RWPE1 (cell line): ENCODE results near the gene SLC30A9.

Source experiments
- CTCF ChIA-PET: fragments of 350-600 bp; sonication (Branson Sonifier 250); formaldehyde crosslinking; extraction: SDS; loops from one replicate; lab custom pipeline; 2021; lab: Yijun Ruan, JAX
- POLR2A ChIA-PET: fragments of 400-600 bp; formaldehyde crosslinking; extraction: SDS; loops from one replicate; lab custom pipeline; 2020; ENCODE audit warnings: antibody characterized with exemption; ENCODE audit not compliant: low non-redundant PET; lab: Yijun Ruan, JAX
- DNase-seq: peaks from one replicate; pipeline ENCODE4 v3.0.0; 2012; ENCODE audit warnings: low spot score
- H3K27ac ChIP-seq: fragments of 450-650 bp; 2 replicates; pipeline ENCODE4 v1.5.1; 2017
- CTCF ChIP-seq: fragments of 450-650 bp; conservative IDR thresholded peaks from 2 replicates; pipeline ENCODE4 v1.5.1; 2017; ENCODE audit warnings: low read depth, mild to moderate bottlenecking

Gene SLC30A9

GRCh38 chr4:42074294-42074693 is 84.0 kb downstream of the SLC30A9 start:
- CTCF ChIA-PET, result no interaction called here
- no peak for TF ChIP-seq CTCF
- POLR2A ChIA-PET, result no interaction called here
- no peak for DNase-seq
- H3K27ac ChIP-seq, result no peak overlapping the region

GRCh38 chr4:42078184-42078801 is 88.0 kb downstream of the SLC30A9 start:
- CTCF ChIA-PET, result interaction anchor here (0.7 kb wide), 1 partner anchor 73 kb away, joined by 8 read pairs; no protein-coding TSS in a partner anchor
- POLR2A ChIA-PET, result no interaction called here
- no peak overlapping the region for H3K27ac ChIP-seq
- no peak for DNase-seq
- no peak for TF ChIP-seq CTCF

- no peak for DNase-seq
- H3K27ac ChIP-seq, result no peak overlapping the region
- CTCF ChIA-PET, result interaction anchor here (0.6 kb wide), 1 partner anchor 429 kb away, joined by 3 read pairs; no protein-coding TSS in a partner anchor
- no peak for TF ChIP-seq CTCF
- POLR2A ChIA-PET, result no interaction called here
These were observed 90.0 kb downstream of the SLC30A9 start for GRCh38 chr4:42080306-42080705.

- POLR2A ChIA-PET, result no interaction called here
- CTCF ChIA-PET, result no interaction called here
These were observed 93.5 kb downstream of the SLC30A9 start for GRCh38 chr4:42083816-42084215.

GRCh38 chr4:42088386-42088785 is 98.1 kb downstream of the SLC30A9 start:
- no peak for TF ChIP-seq CTCF
- DNase-seq, result no peak
- POLR2A ChIA-PET, result no interaction called here

More at GRCh38 chr4:42083816-42084215, 93.5 kb downstream of the SLC30A9 start:
- no peak for TF ChIP-seq CTCF
- no peak overlapping the region for H3K27ac ChIP-seq
- DNase-seq, result no peak

GRCh38 chr4:42101446-42101975 is 111.2 kb downstream of the SLC30A9 start:
- TF ChIP-seq CTCF, result no peak
- ChIA-PET POLR2A (no interaction called here), CTCF (no interaction called here)
- peak; percentile 61 for DNase-seq
- no peak overlapping the region for H3K27ac ChIP-seq

More at GRCh38 chr4:42088386-42088785, 98.1 kb downstream of the SLC30A9 start:
- CTCF ChIA-PET, result no interaction called here
- no peak overlapping the region for H3K27ac ChIP-seq
